Measurements from ENCODE around the gene RPA1. TPM values are rescaled to one million over a fixed set of nuclear protein-coding genes. Genes with fewer than 3 reads are reported as not detected.

RPA1 gene
- total RNA-seq, 1 experiment from 2014 or later = 150 TPM

DNA sequence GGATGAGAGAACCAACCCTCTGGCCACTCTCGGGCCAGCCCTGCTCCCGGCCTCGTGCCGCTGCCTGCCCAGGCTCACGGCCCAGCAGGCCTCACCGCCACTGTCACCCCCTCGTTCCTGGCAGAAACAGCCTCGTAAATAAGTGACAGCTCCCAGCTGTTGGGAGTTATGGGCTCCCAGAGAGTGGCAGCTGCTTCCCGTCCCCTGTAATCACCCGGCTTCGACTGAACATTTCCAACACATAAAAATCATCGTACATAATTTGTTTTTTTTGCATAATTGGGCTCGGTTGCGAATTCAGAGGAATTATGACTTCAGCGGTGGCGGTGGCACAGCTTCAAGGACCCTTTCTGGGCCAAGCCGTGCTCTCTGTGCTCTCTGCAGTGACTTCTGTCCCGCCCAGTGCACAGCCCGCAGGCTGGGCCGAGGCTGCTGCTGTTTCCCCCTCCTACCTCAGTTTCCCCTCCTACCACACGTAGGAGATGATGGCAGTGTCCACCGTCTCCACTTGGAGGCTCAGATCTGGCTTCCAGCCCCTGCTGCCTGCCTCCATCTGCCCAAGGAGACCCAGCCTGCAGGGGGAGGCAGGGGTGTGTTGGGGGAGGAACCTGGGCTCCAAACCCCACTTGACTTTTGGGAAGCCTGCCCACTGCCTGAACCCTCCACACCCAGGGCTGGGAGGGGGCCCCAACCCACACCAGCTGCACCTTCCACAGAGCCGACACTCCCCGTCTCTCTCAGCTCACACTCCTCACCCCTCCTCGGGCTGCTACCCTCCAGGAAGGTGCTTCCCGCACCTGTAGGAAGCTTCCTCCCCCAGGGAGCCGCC, 110.4 kb downstream of the RPA1 start:
- Histone ChIP-seq H3K4me1 (ENCODE audit: control insufficient read depth, insufficient read depth, low read length) (no peaks in the 10 kb centered on the region), H3K36me3 (ENCODE audit: control insufficient read depth, insufficient read depth, low read length) (no peaks in the 10 kb centered on the region), H3K27me3 (ENCODE audit: control insufficient read depth, insufficient read depth, low read length) (no peaks in the 10 kb centered on the region), H3K4me3 (ENCODE audit: low read depth in 2 of 2, low read length in 2 of 2) (no peak overlapping the region), H3K27ac (ENCODE audit: low read length) (no peak overlapping the region), H3K9me3 (ENCODE audit: control insufficient read depth, insufficient read depth, low read depth, low read length) (no peaks in the 10 kb centered on the region)
- intact Hi-C loops (cut with micrococcal nuclease; ENCODE audit: unreplicated experiment) = no loop called here
- ChIA-PET POLR2A (no interaction called here), CTCF (no interaction called here)
- DNase-seq (ENCODE audit: low read depth, low spot score) = no peak
- BruUV-seq (replicated peaks) = no TSS peak
- TF ChIP-seq, protein P1, sequence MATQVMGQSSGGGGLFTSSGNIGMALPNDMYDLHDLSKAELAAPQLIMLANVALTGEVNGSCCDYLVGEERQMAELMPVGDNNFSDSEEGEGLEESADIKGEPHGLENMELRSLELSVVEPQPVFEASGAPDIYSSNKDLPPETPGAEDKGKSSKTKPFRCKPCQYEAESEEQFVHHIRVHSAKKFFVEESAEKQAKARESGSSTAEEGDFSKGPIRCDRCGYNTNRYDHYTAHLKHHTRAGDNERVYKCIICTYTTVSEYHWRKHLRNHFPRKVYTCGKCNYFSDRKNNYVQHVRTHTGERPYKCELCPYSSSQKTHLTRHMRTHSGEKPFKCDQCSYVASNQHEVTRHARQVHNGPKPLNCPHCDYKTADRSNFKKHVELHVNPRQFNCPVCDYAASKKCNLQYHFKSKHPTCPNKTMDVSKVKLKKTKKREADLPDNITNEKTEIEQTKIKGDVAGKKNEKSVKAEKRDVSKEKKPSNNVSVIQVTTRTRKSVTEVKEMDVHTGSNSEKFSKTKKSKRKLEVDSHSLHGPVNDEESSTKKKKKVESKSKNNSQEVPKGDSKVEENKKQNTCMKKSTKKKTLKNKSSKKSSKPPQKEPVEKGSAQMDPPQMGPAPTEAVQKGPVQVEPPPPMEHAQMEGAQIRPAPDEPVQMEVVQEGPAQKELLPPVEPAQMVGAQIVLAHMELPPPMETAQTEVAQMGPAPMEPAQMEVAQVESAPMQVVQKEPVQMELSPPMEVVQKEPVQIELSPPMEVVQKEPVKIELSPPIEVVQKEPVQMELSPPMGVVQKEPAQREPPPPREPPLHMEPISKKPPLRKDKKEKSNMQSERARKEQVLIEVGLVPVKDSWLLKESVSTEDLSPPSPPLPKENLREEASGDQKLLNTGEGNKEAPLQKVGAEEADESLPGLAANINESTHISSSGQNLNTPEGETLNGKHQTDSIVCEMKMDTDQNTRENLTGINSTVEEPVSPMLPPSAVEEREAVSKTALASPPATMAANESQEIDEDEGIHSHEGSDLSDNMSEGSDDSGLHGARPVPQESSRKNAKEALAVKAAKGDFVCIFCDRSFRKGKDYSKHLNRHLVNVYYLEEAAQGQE (IDR thresholded peaks at IDR 0.05; ENCODE audit: insufficient read depth in 1 of 2, low read depth in 2 of 2, low read length in 1 of 2) = no peak
- TF ChIP-seq SIN3A (IDR thresholded peaks at IDR 0.05; ENCODE audit: borderline replicate concordance, insufficient read depth, low read depth, low read length) = no peak
- TF ChIP-seq, protein P2, sequence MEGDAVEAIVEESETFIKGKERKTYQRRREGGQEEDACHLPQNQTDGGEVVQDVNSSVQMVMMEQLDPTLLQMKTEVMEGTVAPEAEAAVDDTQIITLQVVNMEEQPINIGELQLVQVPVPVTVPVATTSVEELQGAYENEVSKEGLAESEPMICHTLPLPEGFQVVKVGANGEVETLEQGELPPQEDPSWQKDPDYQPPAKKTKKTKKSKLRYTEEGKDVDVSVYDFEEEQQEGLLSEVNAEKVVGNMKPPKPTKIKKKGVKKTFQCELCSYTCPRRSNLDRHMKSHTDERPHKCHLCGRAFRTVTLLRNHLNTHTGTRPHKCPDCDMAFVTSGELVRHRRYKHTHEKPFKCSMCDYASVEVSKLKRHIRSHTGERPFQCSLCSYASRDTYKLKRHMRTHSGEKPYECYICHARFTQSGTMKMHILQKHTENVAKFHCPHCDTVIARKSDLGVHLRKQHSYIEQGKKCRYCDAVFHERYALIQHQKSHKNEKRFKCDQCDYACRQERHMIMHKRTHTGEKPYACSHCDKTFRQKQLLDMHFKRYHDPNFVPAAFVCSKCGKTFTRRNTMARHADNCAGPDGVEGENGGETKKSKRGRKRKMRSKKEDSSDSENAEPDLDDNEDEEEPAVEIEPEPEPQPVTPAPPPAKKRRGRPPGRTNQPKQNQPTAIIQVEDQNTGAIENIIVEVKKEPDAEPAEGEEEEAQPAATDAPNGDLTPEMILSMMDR (IDR thresholded peaks at IDR 0.05) = no peak
- TF ChIP-seq POLR2AphosphoS5 (IDR thresholded peaks at IDR 0.05; ENCODE audit: low read depth, low read length) = no peak
- no peak for TF ChIP-seq TCF7L2 (IDR thresholded peaks at IDR 0.05; ENCODE audit: low read depth, low read length)
- in situ Hi-C loops (cut with HindIII; ENCODE audit: low pct_unique_long_range_greater_than_20kb, low sequenced_read_pairs) = no loop called here
- ATAC-seq = no peak

DNA sequence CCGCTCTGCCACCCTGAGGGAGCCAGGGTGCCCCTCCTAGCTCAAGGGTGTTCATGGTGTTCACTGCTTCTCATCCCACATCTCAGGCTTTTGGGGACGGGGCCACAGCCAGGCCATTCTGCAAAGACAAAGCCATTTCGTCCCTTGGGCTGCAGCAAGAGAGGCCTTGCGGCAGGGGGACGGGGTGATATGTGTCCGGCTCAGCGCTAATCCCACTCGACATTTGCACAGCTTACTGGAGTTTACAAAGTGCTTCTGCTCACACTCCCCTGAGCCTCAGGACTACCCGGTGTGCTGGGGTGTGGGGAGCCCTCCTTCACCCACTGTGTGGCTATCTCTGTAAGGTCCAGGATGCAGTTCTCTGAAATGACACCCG, 111.0 kb downstream of the RPA1 start:
- Histone ChIP-seq H3K9me3 (ENCODE audit: control insufficient read depth, insufficient read depth, low read depth, low read length) (no peaks in the 10 kb centered on the region), H3K4me3 (ENCODE audit: low read depth in 2 of 2, low read length in 2 of 2) (no peak overlapping the region), H3K27ac (ENCODE audit: low read length) (no peak overlapping the region), H3K36me3 (ENCODE audit: control insufficient read depth, insufficient read depth, low read length) (no peaks in the 10 kb centered on the region), H3K27me3 (ENCODE audit: control insufficient read depth, insufficient read depth, low read length) (no peaks in the 10 kb centered on the region), H3K4me1 (ENCODE audit: control insufficient read depth, insufficient read depth, low read length) (no peaks in the 10 kb centered on the region)
- BruUV-seq (replicated peaks) = no TSS peak
- in situ Hi-C loops (cut with HindIII; ENCODE audit: low pct_unique_long_range_greater_than_20kb, low sequenced_read_pairs) = no loop called here
- ATAC-seq (no peak), DNase-seq (ENCODE audit: low read depth, low spot score) (no peak)
- ChIA-PET POLR2A (no interaction called here), CTCF (no interaction called here)
- TF ChIP-seq, protein P2 (IDR thresholded peaks at IDR 0.05) = no peak
- TF ChIP-seq POLR2AphosphoS5 (IDR thresholded peaks at IDR 0.05; ENCODE audit: low read depth, low read length) (no peak), SIN3A (IDR thresholded peaks at IDR 0.05; ENCODE audit: borderline replicate concordance, insufficient read depth, low read depth, low read length) (no peak)
- intact Hi-C loops (cut with micrococcal nuclease; ENCODE audit: unreplicated experiment) = no loop called here
